HG02623 (cell line): ENCODE measurements around the gene HIGD1A.

Experiments used
- ATAC-seq: cut with Tn5 transposase; IDR thresholded peaks from one replicate; pipeline ENCODE4 v1.9.1; 2021; ENCODE audit warnings: moderate library complexity; ENCODE audit not compliant: unreplicated experiment

Gene HIGD1A

DNA sequence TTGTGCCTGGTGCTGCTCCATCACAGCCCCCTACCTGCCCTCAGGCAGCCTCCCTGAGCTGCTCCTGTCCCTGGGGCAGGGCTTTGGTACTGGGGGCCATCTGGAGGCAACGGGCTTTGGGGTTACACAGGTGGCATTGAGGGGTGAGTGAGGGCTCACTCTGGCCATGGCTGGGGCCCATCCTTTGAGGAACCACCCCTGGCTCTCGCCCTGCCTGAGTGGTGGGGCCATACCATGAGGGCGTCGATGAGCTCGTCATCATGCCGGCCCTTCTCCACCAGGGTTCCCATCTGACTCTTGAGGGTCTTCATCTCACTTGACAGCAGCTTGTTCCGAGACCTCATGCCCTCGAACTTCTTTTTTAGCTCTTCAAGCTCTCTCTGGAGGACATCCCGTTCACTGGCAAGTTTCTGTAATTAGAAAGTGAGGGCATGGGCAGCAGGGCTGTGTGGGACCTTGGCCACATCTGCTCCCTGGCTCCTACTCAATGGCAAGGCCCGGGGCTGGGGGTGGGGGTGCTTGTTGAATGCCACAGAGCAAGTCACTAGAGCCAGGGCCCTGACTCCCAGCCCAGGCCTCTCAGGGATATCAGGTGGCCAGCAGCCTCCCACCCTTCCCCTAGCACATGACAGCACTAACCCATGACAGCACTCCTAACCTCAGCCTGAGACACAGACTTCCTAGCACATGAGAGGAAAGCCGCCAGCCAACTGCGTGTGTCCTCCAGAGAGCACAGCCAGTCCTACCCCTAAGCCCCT is 64.7 kb downstream of the HIGD1A start:
- ATAC-seq, result no peak

DNA sequence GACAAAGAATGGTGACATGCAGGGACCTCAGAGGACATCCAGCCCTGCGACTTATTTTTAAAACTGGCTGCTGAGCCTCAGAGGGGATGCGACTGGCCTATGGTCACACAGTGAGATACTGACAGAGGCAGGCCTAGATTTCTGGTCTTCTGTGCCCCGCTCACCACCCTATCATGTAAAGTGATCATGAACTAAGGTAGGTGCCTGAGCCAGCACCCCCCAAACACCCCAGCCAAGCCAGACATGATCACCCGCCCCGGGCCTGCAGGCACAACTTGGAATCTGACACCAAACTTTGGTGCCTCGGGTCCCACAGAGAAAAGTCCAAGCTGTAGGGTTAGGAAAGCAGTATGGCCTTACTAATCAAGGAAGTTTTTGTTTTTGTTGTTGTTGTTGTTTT is 67.8 kb downstream of the HIGD1A start:
- ATAC-seq, result no peak

DNA sequence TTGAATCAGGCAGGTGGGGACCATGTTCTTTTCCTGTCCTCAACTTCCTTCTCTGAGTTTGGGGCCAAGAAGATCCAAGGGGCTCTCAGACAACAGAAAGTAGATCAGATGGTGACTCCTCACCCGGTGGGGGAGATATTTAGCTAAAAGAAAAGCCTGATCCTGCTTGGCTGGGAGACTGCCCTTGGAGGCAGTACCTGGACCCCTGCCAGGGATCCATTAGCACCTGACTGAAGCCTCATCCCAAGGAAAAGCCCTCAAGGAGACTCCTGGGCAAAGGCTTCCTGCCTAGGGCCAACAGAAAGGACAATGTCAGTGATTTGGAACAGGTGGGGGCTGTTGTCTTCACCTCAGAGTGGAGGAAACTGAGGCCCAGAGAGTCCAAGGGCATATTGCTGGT is 68.2 kb downstream of the HIGD1A start:
- no peak for ATAC-seq

DNA sequence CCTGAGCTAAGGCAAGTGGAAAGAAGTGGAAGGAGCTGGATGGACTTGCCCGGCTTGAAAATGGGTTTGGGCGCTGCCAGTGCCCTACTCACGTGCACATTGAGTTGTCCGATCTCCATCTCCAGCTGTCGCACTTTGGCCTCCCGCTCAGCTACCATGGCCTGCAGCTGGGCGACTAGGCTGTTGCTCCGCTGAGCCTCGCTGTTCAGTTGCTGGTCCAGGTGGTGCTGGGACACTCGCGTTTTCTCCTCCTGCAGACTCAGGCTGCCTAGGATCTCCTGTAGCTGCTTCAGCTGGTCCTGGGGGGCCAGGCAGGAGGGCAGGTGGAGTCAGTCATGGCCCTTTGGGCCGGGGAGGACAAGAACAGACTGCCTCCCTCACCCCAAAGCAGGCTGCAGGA is 68.7 kb downstream of the HIGD1A start:
- ATAC-seq, result no peak

DNA sequence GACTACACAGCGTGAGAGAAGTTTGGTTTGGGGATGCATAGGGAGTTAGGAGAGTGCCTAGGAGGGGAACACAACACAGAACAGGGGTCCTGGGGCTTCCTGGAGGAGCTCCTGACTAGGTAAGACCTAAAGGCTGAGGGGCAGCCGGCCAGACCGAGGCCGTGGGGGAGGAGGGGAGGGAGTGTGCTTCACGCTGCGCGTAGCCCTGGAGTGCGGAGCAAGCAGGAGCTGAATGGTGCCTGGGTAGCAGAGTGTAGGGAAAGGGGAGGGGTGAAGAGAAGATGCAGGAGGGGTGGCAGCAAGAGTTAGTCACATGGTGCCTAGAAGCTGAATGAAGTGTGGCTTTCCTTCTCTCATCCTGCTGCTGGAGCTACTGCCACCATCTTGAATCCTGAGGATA is 69.3 kb downstream of the HIGD1A start:
- no peak for ATAC-seq

DNA sequence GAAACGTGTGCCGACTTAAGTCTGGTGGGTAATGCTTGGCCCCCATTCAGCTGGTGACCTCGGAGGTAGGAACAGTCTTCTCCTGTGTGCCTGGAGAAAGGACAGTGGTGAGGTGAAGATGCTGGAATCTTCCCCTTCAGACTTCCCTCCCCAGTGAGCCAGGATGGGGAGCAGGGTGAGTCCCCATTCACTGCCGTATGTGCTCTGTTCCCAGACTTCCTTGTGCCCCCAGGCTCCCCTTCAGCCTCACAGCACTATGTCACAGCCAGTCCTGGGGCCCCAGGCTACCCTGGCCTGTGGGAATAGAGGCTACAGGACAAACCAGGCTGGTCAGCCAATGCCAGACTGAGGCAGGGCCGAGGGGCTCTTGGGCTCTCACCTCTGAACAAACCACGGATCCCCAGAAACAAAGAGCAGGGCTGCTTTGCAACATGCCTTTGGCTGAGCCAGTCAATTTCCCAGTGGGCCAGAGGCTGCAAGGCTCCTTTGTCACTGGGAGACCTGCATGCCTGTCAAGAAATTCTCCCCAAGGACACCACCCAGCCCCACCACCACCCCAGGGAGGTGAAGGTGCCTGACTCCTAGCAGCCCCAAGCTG is 69.9 kb downstream of the HIGD1A start:
- ATAC-seq, result no peak

DNA sequence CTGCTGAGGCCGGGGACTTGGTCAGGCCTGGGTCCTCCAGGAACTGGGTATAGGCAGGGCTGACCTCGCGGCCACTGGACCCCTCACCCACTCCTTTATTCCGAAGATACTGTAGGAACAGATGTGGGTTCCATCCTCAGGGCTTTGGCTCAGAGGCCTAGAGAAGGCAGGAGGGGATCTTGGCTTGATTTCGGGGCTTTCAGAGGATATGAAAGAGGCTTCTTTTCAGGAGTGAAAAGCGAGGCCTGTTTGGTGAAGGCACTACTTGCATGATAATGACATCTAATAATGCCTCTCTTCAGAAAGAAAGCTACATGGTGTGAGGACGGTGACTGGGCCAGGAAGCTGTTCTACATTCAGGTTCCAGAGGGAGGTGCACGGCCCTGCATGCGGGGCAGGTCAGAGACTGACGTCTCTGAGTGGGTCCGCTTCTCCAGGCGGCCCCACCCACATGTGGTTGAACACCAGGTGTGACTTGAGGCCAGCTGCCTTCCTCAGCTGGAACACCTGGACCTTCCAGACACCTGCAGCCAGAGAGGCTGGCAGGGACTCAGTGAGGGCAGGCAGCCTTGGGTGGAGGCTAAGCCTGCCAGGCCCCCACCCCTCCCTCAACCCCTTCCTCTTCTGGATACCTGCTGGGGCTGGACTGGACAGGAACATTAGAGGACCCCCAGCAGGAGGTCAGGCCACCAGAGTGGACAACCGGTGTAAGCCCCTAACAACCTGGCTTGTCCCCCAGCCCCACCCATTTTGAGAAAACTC is 70.6 kb downstream of the HIGD1A start:
- no peak for ATAC-seq
